Measurements from ENCODE around the gene SNCA.

Gene SNCA

GRCh38 chr4:89836897-89837384 is at the start of gene SNCA:
Gene SNCA (minus strand): TSS chr4:89837161. CDS start chr4:89835667, 1,494 bp downstream.
- no peak for DNase-seq (ENCODE audit: low spot score)

GRCh38 chr4:89879215-89879614 is 42.3 kb upstream of the SNCA start:
- DNase-seq (ENCODE audit: low spot score) = no peak

DNA sequence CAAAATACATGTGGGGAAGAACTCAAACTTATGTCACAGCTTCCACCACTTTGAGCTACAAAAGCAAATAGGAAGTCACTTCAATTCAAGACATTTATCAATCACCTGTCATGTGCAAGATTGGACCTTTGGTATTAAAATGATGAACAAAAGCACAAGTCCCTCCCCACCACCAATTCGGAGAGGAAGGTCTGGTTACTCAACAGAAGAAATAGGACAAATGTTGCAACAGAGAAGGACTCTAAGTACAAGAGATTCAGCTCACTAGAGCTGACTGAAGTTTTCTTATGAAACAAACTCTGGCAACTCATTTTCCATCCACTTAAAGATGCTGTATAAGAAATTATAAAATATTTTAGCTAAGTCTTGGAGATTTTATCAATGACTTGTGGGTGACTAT is 41.6 kb upstream of the SNCA start:
- DNase-seq (ENCODE audit: low spot score) = no peak

DNA sequence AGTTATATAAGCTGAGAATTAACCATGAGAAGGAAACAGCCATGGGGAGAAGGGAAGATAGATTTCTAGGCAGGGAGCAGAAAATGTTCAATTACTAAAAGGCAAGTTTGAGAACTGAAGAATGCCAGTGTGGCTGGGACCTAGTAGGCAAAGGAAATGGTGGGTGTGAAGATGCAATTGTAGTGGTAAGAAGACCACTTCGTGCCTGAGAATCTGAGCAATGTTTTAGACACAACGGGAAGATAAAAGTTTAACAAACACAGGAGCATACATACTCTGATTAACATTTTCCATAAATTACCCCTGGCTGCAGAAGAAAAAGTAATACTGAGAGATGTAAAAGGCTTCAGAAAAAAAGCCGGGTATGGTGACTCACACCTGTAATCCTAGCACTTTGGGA is 39.6 kb upstream of the SNCA start:
- DNase-seq (ENCODE audit: low spot score) = no peak

- no peak for DNase-seq (ENCODE audit: low spot score)
Measured at GRCh38 chr4:89871211-89871610, 34.2 kb upstream of the SNCA start.

- DNase-seq (ENCODE audit: low spot score) = no peak
Measured at GRCh38 chr4:89868999-89869589, 32.1 kb upstream of the SNCA start.

DNA sequence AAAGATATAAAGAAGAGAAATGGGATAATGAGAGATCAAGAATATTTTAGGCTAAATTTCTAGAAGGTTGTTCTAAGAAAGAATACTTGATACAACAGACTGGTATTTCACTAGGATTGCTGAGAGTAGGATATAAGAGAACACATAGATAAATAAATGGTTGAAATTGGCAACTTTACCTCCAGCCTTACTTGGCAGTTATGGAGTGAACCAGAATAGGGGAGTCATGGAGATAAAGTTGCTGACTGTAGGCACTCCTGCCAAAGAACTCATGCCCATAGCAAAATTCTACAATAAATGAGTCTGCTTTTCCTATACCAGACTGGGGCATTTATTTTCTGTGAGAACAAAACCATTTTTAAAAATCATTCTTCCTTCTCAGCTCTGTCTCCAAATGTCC is 31.3 kb upstream of the SNCA start:
- DNase-seq (ENCODE audit: low spot score) = no peak

DNA sequence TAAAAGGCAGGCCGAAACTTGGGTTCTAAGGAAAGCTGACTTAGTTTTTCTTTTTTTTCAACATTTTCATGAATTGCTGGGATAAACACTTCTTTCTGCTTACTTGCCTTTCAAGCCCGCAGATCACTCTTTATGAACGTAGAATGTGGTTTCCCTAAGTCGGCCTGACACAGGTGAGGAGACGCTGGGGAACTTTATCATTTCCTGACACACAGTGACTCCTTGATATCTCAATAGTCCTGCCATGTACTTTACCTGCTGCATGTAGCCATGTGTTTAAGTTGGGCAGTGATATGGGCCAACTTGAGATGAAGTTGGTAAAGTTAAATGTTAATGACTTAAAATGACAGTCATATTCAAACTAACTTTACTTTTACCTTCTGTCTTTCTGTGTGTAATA is 26.6 kb upstream of the SNCA start:
- no peak for DNase-seq (ENCODE audit: low spot score)

DNA sequence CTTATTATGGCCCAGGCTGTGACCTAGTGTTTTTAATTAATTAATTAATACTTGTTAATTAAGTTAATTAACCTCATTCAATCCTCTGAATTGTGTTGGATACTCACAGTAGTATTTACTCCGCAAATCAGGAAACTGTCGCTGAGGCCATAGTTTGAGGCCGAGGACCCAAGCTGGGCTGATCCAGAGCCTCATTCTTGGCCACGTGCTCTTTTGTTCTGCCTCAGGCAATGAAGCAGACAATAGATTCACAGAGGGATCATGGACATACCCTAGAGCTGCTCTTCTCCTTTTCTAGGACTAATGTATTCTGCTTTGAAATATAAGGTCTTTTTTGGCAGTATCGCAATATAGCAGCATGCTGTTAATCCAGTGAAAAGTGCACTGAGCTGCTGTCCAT is 24.0 kb upstream of the SNCA start:
- DNase-seq (ENCODE audit: low spot score) = no peak

DNA sequence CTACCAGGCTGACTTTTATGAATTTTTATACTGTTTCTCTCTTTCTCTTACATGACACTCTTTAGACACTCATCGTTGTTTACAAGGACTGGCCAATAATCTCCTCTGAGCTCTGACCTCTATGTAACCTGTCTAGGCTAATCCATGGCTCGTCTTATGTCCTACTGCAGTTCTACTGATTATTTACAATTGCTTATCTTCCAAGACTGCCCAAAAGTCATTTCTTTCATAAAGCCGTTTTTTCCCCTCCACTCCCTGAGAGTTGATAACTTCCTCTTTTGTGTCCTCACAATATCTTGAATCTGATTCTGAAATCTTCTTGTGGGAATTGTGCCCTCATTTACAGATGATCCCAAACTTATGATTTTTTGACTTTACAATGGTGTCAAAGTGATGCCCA is 18.3 kb upstream of the SNCA start:
- no peak for DNase-seq (ENCODE audit: low spot score)

GRCh38 chr4:89847571-89848325 is 10.8 kb upstream of the SNCA start:
- DNase-seq (ENCODE audit: low spot score) = no peak

DNA sequence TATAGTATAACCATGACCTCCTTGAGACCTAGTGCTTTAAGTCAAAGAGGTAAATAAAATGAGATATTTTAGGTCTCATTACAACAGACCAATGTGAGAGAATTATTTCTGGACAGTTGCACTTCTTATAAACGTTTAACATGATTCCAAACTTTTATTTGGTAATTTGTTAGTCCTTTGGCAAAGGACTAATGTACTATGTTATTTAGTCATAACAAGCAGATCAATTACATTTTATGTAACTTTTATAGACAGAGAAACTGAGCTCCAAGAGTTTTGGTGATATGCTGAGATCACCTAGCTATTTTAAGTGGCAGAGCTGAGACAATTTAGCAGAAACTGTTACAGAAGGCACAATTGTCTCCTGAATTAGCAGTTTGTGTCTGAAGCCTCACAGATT is 2.6 kb upstream of the SNCA start:
- no peak for DNase-seq (ENCODE audit: low spot score)

DNA sequence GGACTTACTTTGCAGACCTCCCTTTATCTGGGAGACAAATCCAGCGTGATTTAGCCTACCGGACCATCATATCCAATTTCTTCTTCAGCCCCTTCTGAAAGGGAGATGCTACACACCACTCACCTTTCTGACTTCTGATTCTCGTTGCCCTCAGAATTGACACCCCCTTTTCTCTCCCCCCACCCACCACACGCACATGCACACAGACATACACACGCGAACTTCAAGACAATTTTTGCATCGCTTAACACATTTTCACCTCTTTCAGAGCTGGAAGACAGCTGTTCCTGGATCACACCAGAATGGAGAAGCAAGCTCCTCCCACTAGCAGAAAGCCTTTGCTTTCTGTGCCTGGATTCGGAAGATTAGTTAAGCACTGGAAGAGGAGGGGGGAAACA is 1.0 kb upstream of the SNCA start:
- no peak for DNase-seq (ENCODE audit: low spot score)

- DNase-seq (ENCODE audit: low spot score) = no peak
Measured at GRCh38 chr4:89837385-89837992, 528 bp upstream of the SNCA start.

GRCh38 chr4:89836031-89836745 is 773 bp downstream of the SNCA start:
- no peak for DNase-seq (ENCODE audit: low spot score)

DNA sequence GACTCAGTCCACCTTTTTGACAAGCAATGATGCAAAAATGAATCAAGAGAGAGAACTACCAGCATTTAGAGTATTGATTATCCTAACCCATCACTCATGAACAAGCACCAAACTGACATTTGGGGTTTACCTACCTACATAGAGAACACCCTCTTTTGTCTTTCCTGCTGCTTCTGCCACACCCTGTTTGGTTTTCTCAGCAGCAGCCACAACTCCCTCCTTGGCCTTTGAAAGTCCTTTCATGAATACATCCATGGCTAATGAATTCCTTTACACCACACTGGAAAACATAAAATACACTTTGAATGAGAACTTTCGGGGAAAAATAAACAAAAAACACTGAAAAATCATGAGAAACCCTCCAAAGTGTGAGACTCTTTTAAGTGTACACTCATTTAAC is 1.5 kb downstream of the SNCA start:
- no peak for DNase-seq (ENCODE audit: low spot score)

- no peak for DNase-seq (ENCODE audit: low spot score)
Measured at GRCh38 chr4:89834486-89835209, 2.3 kb downstream of the SNCA start.

DNA sequence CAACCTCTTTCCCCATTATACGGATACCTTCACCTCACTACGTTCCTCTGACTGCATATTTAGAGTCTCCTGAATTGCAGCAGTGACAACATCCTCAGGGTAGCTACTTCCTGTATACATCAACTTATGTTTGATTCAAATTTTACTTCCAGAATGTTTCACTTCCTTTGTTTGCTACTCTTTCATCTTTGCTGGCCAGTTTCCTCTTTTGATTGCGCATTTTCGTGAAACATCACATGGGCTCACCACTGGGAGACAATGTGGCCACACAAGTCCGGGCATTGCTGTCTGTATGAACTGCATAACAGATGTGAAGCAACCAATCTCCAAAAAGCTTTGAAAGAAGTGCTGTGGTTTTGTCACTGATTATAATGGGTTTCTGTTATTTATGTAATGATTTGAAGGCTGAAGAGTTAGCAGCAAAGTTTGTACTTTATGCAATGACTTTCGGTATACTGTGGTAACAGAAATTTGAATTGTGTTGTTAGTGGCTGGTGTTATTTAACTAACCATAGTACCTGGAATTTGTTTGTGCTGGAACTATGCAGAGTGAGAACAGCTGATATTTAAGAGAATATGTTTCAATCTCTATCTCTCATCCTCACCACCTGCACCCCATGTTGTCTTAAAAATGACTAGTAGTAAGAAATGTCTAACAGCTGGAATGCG is 7.4 kb downstream of the SNCA start:
- peak; percentile 37 for DNase-seq (ENCODE audit: low spot score)

- no peak for DNase-seq (ENCODE audit: low spot score)
Measured at GRCh38 chr4:89823416-89823815, 13.5 kb downstream of the SNCA start.

DNA sequence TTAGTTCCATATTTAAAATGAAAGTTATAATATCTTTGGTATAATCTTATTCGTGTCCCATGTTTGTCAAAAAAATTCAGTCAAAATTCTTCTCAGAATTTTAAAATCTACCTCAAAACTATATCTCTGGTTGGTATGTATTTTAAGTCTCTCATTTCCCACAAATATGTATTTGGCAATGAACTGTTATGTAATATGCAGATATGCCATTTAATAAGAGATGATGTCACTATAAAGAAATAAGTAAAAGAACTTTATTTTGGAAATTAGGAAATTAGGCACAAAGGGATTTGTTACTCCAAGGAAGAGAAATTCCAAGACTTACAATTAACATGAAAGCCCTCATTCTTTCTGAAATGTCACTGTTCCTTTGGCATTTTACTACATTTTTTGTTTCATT is 15.3 kb downstream of the SNCA start:
- no peak for DNase-seq (ENCODE audit: low spot score)

DNA sequence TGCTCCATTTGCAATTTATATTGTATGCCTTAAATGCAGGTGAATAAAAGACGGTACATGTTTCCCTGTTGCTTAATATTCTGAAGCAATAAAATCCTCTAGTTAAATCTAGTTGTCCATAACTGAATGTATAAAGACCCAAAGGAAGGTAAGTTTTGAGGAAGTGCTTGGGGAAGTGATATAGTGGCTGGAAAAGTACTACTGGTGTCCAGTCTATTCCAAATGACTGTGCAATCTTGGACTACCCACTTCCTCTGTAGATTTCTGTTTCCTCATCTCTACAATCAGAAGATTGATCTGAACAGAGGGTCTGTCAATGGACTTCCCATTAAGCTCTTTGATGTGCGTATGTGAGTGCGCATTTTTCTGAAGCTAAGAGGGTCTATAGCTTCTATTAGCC is 17.0 kb downstream of the SNCA start:
- DNase-seq (ENCODE audit: low spot score) = no peak

DNA sequence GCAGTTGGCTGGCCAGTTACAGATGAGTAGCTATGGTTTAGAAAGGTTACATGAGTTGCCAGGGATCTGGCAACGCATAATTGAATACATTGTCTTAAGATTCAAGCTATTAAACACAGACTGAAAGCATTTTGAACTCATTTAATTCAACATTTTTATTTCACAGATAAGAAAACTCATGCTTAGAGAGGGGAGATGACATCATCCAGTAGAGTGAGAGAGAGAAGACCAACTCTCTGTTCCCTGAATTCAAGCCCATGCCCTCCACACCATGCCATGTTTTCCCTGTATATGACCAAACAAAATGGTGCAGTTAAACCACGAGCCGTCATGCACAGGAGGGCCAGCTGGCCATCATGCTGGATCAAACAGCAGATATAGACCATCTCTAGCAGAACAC is 22.6 kb downstream of the SNCA start:
- DNase-seq (ENCODE audit: low spot score) = no peak
